WTC11 (cell line): ENCODE data around the gene SELENOV. TPM values are rescaled to one million over a fixed set of nuclear protein-coding genes. Genes with fewer than 3 reads are reported as not detected.
A peak's percentile ranks its signal among the peaks of the same experiment; 100 is the strongest.

Experiments used
- ATAC-seq: fragments of 200-7000 bp; cut with Tn5 transposase; 2 replicates; pipeline ENCODE4 v1.10.0; 2021; ENCODE audit warnings: mild to moderate bottlenecking, moderate library complexity
- CTCF ChIA-PET: fragments of 300-600 bp; sonication (Branson Sonifier 250); formaldehyde crosslinking; loops from one replicate; lab custom pipeline; 2021; ENCODE audit warnings: antibody characterized with exemption; lab: Charles Lee
- POLR2A ChIA-PET: fragments of 350-600 bp; sonication (Branson Sonifier 250); formaldehyde crosslinking; loops from one replicate; lab custom pipeline; 2021; ENCODE audit warnings: antibody characterized with exemption; lab: Charles Lee
- DNase-seq: peaks from one replicate; pipeline ENCODE4 v3.0.0; 2021; ENCODE audit warnings: low spot score
- H3K27ac Mint-ChIP-seq: 2 replicates; pipeline ENCODE4 v1.8.0; 2021; ENCODE audit warnings: mixed read lengths
- H3K27me3 Mint-ChIP-seq: 2 replicates; pipeline ENCODE4 v1.8.0; 2021; ENCODE audit warnings: low read depth, mild to moderate bottlenecking, moderate library complexity, mixed read lengths
- H3K36me3 Mint-ChIP-seq: 2 replicates; pipeline ENCODE4 v1.8.0; 2021; ENCODE audit warnings: mixed read lengths
- H3K4me1 Mint-ChIP-seq: 2 replicates; pipeline ENCODE4 v1.8.0; 2022; ENCODE audit warnings: mixed read lengths
- H3K4me3 Mint-ChIP-seq: 2 replicates; pipeline ENCODE4 v1.8.0; 2021; ENCODE audit warnings: mild to moderate bottlenecking, moderate library complexity, mixed read lengths
- H3K9me3 Mint-ChIP-seq: 2 replicates; pipeline ENCODE4 v1.8.0; 2021; ENCODE audit warnings: mixed read lengths
- AFF4 ChIP-seq: sonication (generic); formaldehyde crosslinking; IDR thresholded peaks from 2 replicates; pipeline ENCODE4 v1.8.1; 2023; ENCODE audit warnings: mild to moderate bottlenecking, missing genetic modification reagents, borderline replicate concordance
- CREB1 ChIP-seq: sonication (generic); formaldehyde crosslinking; IDR thresholded peaks from 2 replicates; pipeline ENCODE4 v1.8.0; 2023; ENCODE audit warnings: mild to moderate bottlenecking, missing genetic modification reagents
- GRHL2 ChIP-seq: fragments of 250-450 bp; sonication (Bioruptor Pico); IDR thresholded peaks from 2 replicates; pipeline ENCODE4 v1.8.0; 2022; ENCODE audit warnings: mild to moderate bottlenecking, moderate library complexity; ENCODE audit not compliant: insufficient replicate concordance, severe bottlenecking
- NR1H2 ChIP-seq: sonication (generic); formaldehyde crosslinking; IDR thresholded peaks from 2 replicates; pipeline ENCODE4 v1.9.0; 2021; ENCODE audit warnings: mild to moderate bottlenecking, moderate library complexity, missing genetic modification reagents
- OVOL2 ChIP-seq: fragments of 250-450 bp; sonication (Bioruptor Pico); IDR thresholded peaks from 2 replicates; pipeline ENCODE4 v1.9.0; 2021; ENCODE audit warnings: mild to moderate bottlenecking, borderline replicate concordance
- SP1 ChIP-seq: sonication (generic); formaldehyde crosslinking; conservative IDR thresholded peaks from 2 replicates; pipeline ENCODE4 v1.8.1; 2022; ENCODE audit warnings: missing genetic modification reagents
- STAT6 ChIP-seq: sonication (generic); formaldehyde crosslinking; conservative IDR thresholded peaks from 2 replicates; pipeline ENCODE4 v1.8.1; 2023; ENCODE audit warnings: mild to moderate bottlenecking, low read depth, missing genetic modification reagents, moderate library complexity
- TCF7 ChIP-seq: sonication (generic); formaldehyde crosslinking; IDR thresholded peaks from 2 replicates; pipeline ENCODE4 v1.8.0; 2022; ENCODE audit warnings: mild to moderate bottlenecking, low read depth, missing genetic modification reagents, moderate library complexity
- ZNF423 ChIP-seq: fragments of 250-450 bp; sonication (Bioruptor Pico); IDR thresholded peaks from 2 replicates; pipeline ENCODE4 v2.1.2; 2022; ENCODE audit warnings: mild to moderate bottlenecking, moderate library complexity
- ZNF532 ChIP-seq: fragments of 250-450 bp; sonication (Bioruptor Pico); IDR thresholded peaks from 2 replicates; pipeline ENCODE4 v1.9.0; 2021; ENCODE audit warnings: mild to moderate bottlenecking, borderline replicate concordance
- total RNA-seq: library from RNA; stranded (reverse); gene quantifications from 3 replicates; pipeline ENCODE4 v1.2.3, GENCODE V29; 2021
- TF ChIP-seq, protein P1 (sequence below): sonication (generic); formaldehyde crosslinking; IDR thresholded peaks from 2 replicates; pipeline ENCODE4 v1.8.1; 2023; ENCODE audit warnings: mild to moderate bottlenecking, moderate library complexity, missing genetic modification reagents
- TF ChIP-seq, protein P2 (sequence below): sonication (generic); formaldehyde crosslinking; IDR thresholded peaks from 2 replicates; pipeline ENCODE4 v1.8.0; 2022; ENCODE audit warnings: mild to moderate bottlenecking, missing genetic modification reagents
- TF ChIP-seq, protein P3 (sequence below): sonication (generic); formaldehyde crosslinking; IDR thresholded peaks from 2 replicates; pipeline ENCODE4 v1.8.0; 2022; ENCODE audit warnings: mild to moderate bottlenecking, missing genetic modification reagents
- TF ChIP-seq, protein P4 (sequence below): fragments of 250-450 bp; sonication (Bioruptor Pico); IDR thresholded peaks from 2 replicates; pipeline ENCODE4 v1.9.0; 2021; ENCODE audit warnings: moderate library complexity, mild to moderate bottlenecking, inconsistent platforms, borderline replicate concordance
- TF ChIP-seq, protein P5 (sequence below): fragments of 250-450 bp; sonication (Bioruptor Pico); IDR thresholded peaks from 2 replicates; pipeline ENCODE4 v1.8.0; 2021; ENCODE audit warnings: mild to moderate bottlenecking
- TF ChIP-seq, protein P6 (sequence below): sonication (generic); formaldehyde crosslinking; IDR thresholded peaks from 2 replicates; pipeline ENCODE4 v1.8.1; 2022; ENCODE audit warnings: low read depth, missing genetic modification reagents, borderline replicate concordance

SELENOV gene
- total RNA-seq, 1 experiment from 2014 or later = 12.6 TPM

DNA sequence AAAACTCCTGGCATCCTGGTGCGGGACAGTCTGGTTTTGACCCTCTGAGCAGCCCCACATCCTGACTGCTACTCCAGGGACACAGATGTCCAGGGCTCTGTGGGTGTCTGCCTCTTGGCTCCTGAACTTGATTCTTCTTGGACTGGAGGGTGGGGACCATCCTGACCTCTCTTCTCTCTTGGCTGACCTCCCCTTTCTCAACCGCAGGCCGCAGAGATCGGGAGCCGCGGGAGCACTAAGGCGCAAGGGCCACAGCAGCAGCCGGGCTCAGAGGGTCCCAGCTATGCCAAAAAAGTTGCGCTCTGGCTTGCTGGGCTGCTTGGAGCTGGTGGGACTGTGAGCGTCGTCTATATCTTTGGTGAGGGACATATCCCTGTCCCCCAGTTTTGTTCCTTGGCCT, 33.3 kb upstream of the SELENOV start (continued):
- TF ChIP-seq NR1H2 (CRISPR knock-in tag) (no peak), TCF7 (CRISPR knock-in tag) (no peak), CREB1 (CRISPR knock-in tag) (no peak), STAT6 (CRISPR knock-in tag) (no peak), GRHL2 (no peak)
- TF ChIP-seq, protein P1, sequence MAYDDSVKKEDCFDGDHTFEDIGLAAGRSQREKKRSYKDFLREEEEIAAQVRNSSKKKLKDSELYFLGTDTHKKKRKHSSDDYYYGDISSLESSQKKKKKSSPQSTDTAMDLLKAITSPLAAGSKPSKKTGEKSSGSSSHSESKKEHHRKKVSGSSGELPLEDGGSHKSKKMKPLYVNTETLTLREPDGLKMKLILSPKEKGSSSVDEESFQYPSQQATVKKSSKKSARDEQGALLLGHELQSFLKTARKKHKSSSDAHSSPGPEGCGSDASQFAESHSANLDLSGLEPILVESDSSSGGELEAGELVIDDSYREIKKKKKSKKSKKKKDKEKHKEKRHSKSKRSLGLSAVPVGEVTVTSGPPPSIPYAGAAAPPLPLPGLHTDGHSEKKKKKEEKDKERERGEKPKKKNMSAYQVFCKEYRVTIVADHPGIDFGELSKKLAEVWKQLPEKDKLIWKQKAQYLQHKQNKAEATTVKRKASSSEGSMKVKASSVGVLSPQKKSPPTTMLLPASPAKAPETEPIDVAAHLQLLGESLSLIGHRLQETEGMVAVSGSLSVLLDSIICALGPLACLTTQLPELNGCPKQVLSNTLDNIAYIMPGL (CRISPR knock-in tag) = no peak
- TF ChIP-seq, protein P2, sequence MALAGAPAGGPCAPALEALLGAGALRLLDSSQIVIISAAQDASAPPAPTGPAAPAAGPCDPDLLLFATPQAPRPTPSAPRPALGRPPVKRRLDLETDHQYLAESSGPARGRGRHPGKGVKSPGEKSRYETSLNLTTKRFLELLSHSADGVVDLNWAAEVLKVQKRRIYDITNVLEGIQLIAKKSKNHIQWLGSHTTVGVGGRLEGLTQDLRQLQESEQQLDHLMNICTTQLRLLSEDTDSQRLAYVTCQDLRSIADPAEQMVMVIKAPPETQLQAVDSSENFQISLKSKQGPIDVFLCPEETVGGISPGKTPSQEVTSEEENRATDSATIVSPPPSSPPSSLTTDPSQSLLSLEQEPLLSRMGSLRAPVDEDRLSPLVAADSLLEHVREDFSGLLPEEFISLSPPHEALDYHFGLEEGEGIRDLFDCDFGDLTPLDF = no peak
- TF ChIP-seq, protein P3, sequence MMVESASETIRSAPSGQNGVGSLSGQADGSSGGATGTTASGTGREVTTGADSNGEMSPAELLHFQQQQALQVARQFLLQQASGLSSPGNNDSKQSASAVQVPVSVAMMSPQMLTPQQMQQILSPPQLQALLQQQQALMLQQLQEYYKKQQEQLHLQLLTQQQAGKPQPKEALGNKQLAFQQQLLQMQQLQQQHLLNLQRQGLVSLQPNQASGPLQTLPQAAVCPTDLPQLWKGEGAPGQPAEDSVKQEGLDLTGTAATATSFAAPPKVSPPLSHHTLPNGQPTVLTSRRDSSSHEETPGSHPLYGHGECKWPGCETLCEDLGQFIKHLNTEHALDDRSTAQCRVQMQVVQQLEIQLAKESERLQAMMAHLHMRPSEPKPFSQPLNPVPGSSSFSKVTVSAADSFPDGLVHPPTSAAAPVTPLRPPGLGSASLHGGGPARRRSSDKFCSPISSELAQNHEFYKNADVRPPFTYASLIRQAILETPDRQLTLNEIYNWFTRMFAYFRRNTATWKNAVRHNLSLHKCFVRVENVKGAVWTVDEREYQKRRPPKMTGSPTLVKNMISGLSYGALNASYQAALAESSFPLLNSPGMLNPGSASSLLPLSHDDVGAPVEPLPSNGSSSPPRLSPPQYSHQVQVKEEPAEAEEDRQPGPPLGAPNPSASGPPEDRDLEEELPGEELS (CRISPR knock-in tag) = no peak

- H3K4me3 Mint-ChIP-seq = peak overlapping the region; percentile 20; the same call in 1 of the 2 replicates
- TF ChIP-seq OVOL2 (no peak), SP1 (CRISPR knock-in tag) (no peak), ZNF423 (CRISPR knock-in tag) (no peak), ZNF532 (CRISPR knock-in tag) (no peak), AFF4 (CRISPR knock-in tag) (no peak)
- TF ChIP-seq, protein P4, sequence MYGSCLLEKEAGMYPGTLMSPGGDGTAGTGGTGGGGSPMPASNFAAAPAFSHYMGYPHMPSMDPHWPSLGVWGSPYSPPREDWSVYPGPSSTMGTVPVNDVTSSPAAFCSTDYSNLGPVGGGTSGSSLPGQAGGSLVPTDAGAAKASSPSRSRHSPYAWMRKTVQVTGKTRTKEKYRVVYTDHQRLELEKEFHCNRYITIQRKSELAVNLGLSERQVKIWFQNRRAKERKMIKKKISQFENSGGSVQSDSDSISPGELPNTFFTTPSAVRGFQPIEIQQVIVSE (CRISPR knock-in tag) = no peak
- TF ChIP-seq, protein P5, sequence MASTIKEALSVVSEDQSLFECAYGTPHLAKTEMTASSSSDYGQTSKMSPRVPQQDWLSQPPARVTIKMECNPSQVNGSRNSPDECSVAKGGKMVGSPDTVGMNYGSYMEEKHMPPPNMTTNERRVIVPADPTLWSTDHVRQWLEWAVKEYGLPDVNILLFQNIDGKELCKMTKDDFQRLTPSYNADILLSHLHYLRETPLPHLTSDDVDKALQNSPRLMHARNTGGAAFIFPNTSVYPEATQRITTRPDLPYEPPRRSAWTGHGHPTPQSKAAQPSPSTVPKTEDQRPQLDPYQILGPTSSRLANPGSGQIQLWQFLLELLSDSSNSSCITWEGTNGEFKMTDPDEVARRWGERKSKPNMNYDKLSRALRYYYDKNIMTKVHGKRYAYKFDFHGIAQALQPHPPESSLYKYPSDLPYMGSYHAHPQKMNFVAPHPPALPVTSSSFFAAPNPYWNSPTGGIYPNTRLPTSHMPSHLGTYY = no peak
- TF ChIP-seq, protein P6, sequence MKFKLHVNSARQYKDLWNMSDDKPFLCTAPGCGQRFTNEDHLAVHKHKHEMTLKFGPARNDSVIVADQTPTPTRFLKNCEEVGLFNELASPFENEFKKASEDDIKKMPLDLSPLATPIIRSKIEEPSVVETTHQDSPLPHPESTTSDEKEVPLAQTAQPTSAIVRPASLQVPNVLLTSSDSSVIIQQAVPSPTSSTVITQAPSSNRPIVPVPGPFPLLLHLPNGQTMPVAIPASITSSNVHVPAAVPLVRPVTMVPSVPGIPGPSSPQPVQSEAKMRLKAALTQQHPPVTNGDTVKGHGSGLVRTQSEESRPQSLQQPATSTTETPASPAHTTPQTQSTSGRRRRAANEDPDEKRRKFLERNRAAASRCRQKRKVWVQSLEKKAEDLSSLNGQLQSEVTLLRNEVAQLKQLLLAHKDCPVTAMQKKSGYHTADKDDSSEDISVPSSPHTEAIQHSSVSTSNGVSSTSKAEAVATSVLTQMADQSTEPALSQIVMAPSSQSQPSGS (CRISPR knock-in tag) = no peak
Measured at GRCh38 chr19:39483141-39483540, 31.8 kb upstream of the SELENOV start.

More at GRCh38 chr19:39483141-39483540, 31.8 kb upstream of the SELENOV start:
- Mint-ChIP-seq H3K27me3 (no peaks in the 10 kb centered on the region), H3K4me1 (peaks cover 18% of the 10 kb centered on the region), H3K36me3 (peaks cover 32% of the 10 kb centered on the region), H3K27ac (no peak overlapping the region; the same call in 1 of the 2 replicates), H3K9me3 (no peaks in the 10 kb centered on the region)
- DNase-seq (no peak), ATAC-seq (no peak)
- ChIA-PET CTCF (no interaction called here), POLR2A (no interaction called here)
